Esophagus muscularis mucosa (tissue), 4 donors: ENCODE data around the gene FBXO7. TPM values are rescaled to one million over a fixed set of nuclear protein-coding genes. Genes with fewer than 3 reads are reported as not detected.
A peak's percentile ranks its signal among the peaks of the same experiment; 100 is the strongest.

Experiments used
- DNase-seq: peaks from one replicate; pipeline ENCODE4 v3.0.0-alpha.2; 2017; ENCODE audit errors: extremely low spot score
- H3K27ac ChIP-seq, 4 donors: fragments of 200-600 bp; sonication (generic); replicated peaks in 1 of 4; 1 replicate in 3 of 4; 2 replicates in 1 of 4; pipeline ENCODE4 v1.5.1; 2016 to 2019; ENCODE audit warnings: mild to moderate bottlenecking in 1 of 4
- H3K27me3 ChIP-seq, 4 donors: fragments of 200-600 bp; sonication (generic); one replicate each; pipeline versions ENCODE4 v1.5.1 to v1.6.0; 2016 to 2019
- H3K36me3 ChIP-seq, 4 donors: fragments of 200-600 bp; sonication (generic); one replicate each; pipeline ENCODE4 v1.5.1; 2016 to 2019
- H3K4me1 ChIP-seq, 4 donors: fragments of 200-600 bp; sonication (generic); one replicate each; pipeline ENCODE4 v1.5.1; 2016 to 2019
- H3K4me3 ChIP-seq, 4 donors: fragments of 200-600 bp; sonication (generic); 1 replicate in 2 of 4; 2 replicates in 2 of 4; pipeline ENCODE4 v1.5.1; 2016 to 2019; ENCODE audit warnings: mild to moderate bottlenecking in 4 of 4, moderate library complexity in 1 of 4
- H3K9me3 ChIP-seq, 4 donors: fragments of 200-600 bp; sonication (generic); 1 replicate in 3 of 4; 2 replicates in 1 of 4; pipeline ENCODE4 v1.5.1; 2016 to 2019
- CTCF ChIP-seq, 3 experiments: fragments of 200-600 bp in 2 of 3; fragments of 450-650 bp in 1 of 3; sonication (generic) in 2 of 3; IDR thresholded peaks; one replicate each; pipeline ENCODE4 v1.5.1; 2017 to 2019; ENCODE audit warnings: antibody characterized with exemption in 3 of 3, mild to moderate bottlenecking in 2 of 3, moderate library complexity in 1 of 3
- EP300 ChIP-seq: sonication (generic); formaldehyde crosslinking; IDR thresholded peaks from one replicate; pipeline ENCODE4 v1.6.1; 2017; ENCODE audit warnings: antibody characterized with exemption
- POLR2A ChIP-seq: fragments of 450-650 bp; IDR thresholded peaks from one replicate; pipeline ENCODE4 v1.6.1; 2017; ENCODE audit warnings: antibody characterized with exemption, moderate library complexity, mild to moderate bottlenecking, low read depth
- POLR2AphosphoS5 ChIP-seq, 2 donors: sonication (generic); formaldehyde crosslinking; IDR thresholded peaks; one replicate each; pipeline ENCODE4 v1.6.1; 2017; ENCODE audit warnings: antibody characterized with exemption in 2 of 2
- WGBS: methylation state at CpG from one replicate; pipeline ENCODE4 v1.1.5; 2018; 5-methylcytosine and 5-hydroxymethylcytosine counted together
- intact Hi-C: fragments of 100-400 bp; cut with DNase I; formaldehyde crosslinking; loops from one replicate; pipeline ENCODE4 v1.15.1; 2023
- total RNA-seq, 4 donors: library from RNA; depleted of rRNA; stranded (reverse); fragments of >200 nt; gene quantifications; one replicate each; pipeline versions ENCODE4 v1.1.0 to v1.2.1, GENCODE V29; 2016

The FBXO7 gene
- total RNA-seq, 4 donors from 2014 or later: 73.6 to 91.4 (median 83.8) TPM

GRCh38 chr22:32466496-32466895 is 8.1 kb upstream of the FBXO7 start:
- peaks cover 0 to 17% (median 0%) of the 10 kb centered on the region in 4 donors for H3K27me3 ChIP-seq
- 79% methylated on average over 8 of the region's 8 CpGs for WGBS
- peak; percentile 19 for DNase-seq
- TF ChIP-seq CTCF (IDR thresholded peaks at IDR 0.05): no peak
- H3K4me3 ChIP-seq: no peak overlapping the region
- H3K27ac ChIP-seq: no peak overlapping the region
- intact Hi-C loops: no loop called here
- H3K4me1 ChIP-seq: peaks cover 0 to 6% (median 0%) of the 10 kb centered on the region in 4 donors
- H3K36me3 ChIP-seq: no peaks in the 10 kb centered on the region
- H3K9me3 ChIP-seq: no peaks in the 10 kb centered on the region

DNA sequence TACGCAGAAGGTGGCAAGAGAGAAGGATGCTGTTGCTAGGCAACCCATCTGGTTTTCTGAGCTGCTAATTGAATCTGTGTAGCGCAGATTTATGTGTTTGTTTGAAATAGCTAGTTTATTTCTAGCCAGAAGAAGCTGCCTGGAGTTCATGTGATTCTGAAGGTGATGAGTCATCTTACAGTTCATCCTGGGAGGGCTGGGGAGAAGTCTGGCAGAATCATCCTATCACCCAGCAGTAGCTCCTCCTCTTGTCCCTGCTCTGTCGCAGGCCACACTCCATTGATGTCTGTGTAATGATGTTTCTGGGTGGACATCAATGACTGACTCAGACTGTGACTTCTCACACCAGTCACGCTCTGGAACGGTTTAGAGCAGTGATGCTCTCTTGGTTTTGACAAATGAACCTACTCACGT is 4.8 kb upstream of the FBXO7 start:
- H3K4me3 ChIP-seq: no peak overlapping the region
- H3K36me3 ChIP-seq: no peaks in the 10 kb centered on the region
- H3K27me3 ChIP-seq: peaks cover 0 to 12% (median 0%) of the 10 kb centered on the region in 4 donors
- H3K9me3 ChIP-seq: no peaks in the 10 kb centered on the region
- no peak for TF ChIP-seq EP300
- TF ChIP-seq CTCF (IDR thresholded peaks at IDR 0.05): no peak
- TF ChIP-seq POLR2AphosphoS5 (IDR thresholded peaks at IDR 0.05): no peak
- no peak for TF ChIP-seq POLR2A
- DNase-seq: peak; percentile 82
- 43% methylated on average over 6 of the region's 6 CpGs for WGBS
- intact Hi-C loops: loop anchor here (5.0 kb wide), 2 partner anchors 58 to 498 kb away; partner anchors contain the start of gene RTCB
- no peak overlapping the region for H3K27ac ChIP-seq
- H3K4me1 ChIP-seq: peaks cover 8 to 16% (median 11%) of the 10 kb centered on the region in 4 donors

DNA sequence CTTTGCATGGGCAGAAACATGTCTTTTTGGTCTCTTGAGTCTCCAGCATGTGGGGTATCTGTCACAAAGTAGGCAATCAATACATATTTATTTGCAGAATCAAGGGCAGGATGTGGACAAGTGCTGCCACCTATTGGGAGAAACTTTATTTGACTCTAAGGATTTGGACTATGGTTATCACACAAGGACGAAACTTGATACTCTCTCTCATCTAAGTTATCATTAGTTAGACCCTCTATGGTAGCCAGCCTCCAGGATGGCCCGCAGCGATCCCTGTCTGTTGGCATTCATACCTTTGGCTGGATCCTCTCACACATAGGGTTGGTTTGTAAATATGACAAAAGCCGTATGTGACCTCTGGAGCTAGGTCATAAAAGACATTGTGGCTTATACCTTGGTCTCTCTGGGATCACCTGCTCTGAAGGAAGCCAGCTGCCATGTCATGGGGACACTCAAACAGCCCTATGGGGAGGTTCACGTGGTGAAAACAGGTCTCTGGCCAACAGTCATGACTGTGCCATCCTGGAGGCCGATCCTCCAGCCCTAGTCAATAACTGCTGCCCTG is 1.1 kb upstream of the FBXO7 start:
- WGBS: 47% methylated on average over 6 of the region's 6 CpGs
- intact Hi-C loops: loop anchor here (5.0 kb wide), 2 partner anchors 61 to 501 kb away; partner anchors contain the start of gene RTCB
- DNase-seq: peak; percentile 84
- no peaks in the 10 kb centered on the region for H3K36me3 ChIP-seq
- no peaks in the 10 kb centered on the region for H3K9me3 ChIP-seq
- peaks cover 21 to 43% (median 39%) of the 10 kb centered on the region in 4 donors for H3K4me1 ChIP-seq
- H3K27ac ChIP-seq: peak overlapping the region; percentile 99 to 100 (median 99)
- H3K27me3 ChIP-seq: no peaks in the 10 kb centered on the region
- peak overlapping the region in 3 of 4 donors; percentile 89 to 95 (median 91) for H3K4me3 ChIP-seq
- peak; percentile 35 to 56 (median 43) for TF ChIP-seq CTCF (IDR thresholded peaks at IDR 0.05)
- no peak for TF ChIP-seq POLR2AphosphoS5 (IDR thresholded peaks at IDR 0.05)

DNA sequence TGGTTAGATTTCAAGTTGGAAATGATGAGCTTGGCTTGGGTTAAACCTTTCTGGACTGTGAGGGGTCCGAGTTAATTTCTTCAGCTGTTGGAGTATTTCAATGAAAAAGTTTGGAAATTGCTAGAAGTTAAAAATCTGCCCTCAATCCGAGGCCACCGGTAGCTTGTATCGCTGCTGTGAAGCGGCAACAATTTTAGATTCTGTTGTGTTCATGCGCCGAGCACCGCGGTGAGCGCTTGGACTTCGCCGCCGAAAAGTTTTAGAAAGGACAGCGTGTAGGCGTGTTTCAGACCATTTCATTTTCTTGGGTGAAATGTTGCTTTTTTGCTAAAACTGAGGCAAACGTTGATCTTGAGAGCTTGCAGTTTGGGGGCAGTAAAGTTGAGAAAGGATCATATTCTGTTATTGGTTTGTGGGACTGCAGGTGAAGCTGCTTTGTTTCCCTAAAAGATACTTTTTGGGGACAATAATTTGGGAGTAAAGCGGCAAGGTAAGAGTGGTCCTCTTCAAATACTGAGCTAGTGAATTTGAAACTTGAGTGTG is 928 bp downstream of the FBXO7 start:
- WGBS: under 1% methylated on average over 17 of the region's 17 CpGs
- Histone ChIP-seq H3K4me1 (peaks cover 25 to 59% (median 45%) of the 10 kb centered on the region in 4 donors), H3K27me3 (no peaks in the 10 kb centered on the region), H3K36me3 (peaks cover 0 to under 1% (median 0%) of the 10 kb centered on the region in 4 donors), H3K27ac (peak overlapping the region; percentile 99 to 100 (median 99)), H3K4me3 (peak overlapping the region; percentile 89 to 97 (median 93)), H3K9me3 (no peaks in the 10 kb centered on the region)
- TF ChIP-seq EP300: no peak
- TF ChIP-seq POLR2A: no peak
- TF ChIP-seq CTCF (IDR thresholded peaks at IDR 0.05): no peak
- no peak for TF ChIP-seq POLR2AphosphoS5 (IDR thresholded peaks at IDR 0.05)
- no peak for DNase-seq
- intact Hi-C loops: no loop called here
